ENCODE measurements around the gene GLP2R.

The GLP2R gene

GRCh38 chr17:9925457-9925856 lies 99.7 kb downstream of the GLP2R start:
- no peak for DNase-seq

GRCh38 chr17:9926150-9926804 lies 100.6 kb downstream of the GLP2R start:
- DNase-seq: no peak

- DNase-seq: no peak
These were observed 103.0 kb downstream of the GLP2R start for GRCh38 chr17:9928601-9929333.

- DNase-seq: no peak
These were observed 104.1 kb downstream of the GLP2R start for GRCh38 chr17:9929871-9930270.

- no peak for DNase-seq
These were observed 105.5 kb downstream of the GLP2R start for GRCh38 chr17:9931144-9931741.

GRCh38 chr17:9932491-9932890 lies 106.8 kb downstream of the GLP2R start:
- DNase-seq: no peak

- no peak for DNase-seq
These were observed 108.6 kb downstream of the GLP2R start for GRCh38 chr17:9934331-9934730.

- no peak for DNase-seq
These were observed 109.7 kb downstream of the GLP2R start for GRCh38 chr17:9935408-9935807.

- DNase-seq: no peak
These were observed 110.4 kb downstream of the GLP2R start for GRCh38 chr17:9936095-9936494.

GRCh38 chr17:9937241-9937761 lies 111.6 kb downstream of the GLP2R start:
- no peak for DNase-seq

GRCh38 chr17:9937901-9938300 lies 112.2 kb downstream of the GLP2R start:
- no peak for DNase-seq

GRCh38 chr17:9938764-9939163 lies 113.0 kb downstream of the GLP2R start:
- no peak for DNase-seq

- DNase-seq: no peak
These were observed 115.1 kb downstream of the GLP2R start for GRCh38 chr17:9940841-9941240.

GRCh38 chr17:9941305-9941704 lies 115.6 kb downstream of the GLP2R start:
- no peak for DNase-seq
